Vagina (tissue), 2 donors: ENCODE measurements around the gene SH2D6. TPM values are rescaled to one million over a fixed set of nuclear protein-coding genes. Genes with fewer than 3 reads are reported as not detected.

Experiments
- DNase-seq, 2 donors: peaks; one replicate each; pipeline ENCODE4 v3.0.0-alpha.2; 2017; ENCODE audit errors: extremely low spot score in 2 of 2
- H3K27ac ChIP-seq: fragments of 200-600 bp; sonication (generic); one replicate; pipeline ENCODE4 v1.5.1; 2019
- H3K27me3 ChIP-seq: fragments of 200-600 bp; sonication (generic); one replicate; pipeline ENCODE4 v1.5.1; 2019
- H3K36me3 ChIP-seq, 2 donors: fragments of 200-600 bp; sonication (generic); one replicate each; pipeline ENCODE4 v1.5.1; 2017 to 2019
- H3K4me1 ChIP-seq: fragments of 200-600 bp; sonication (generic); one replicate; pipeline ENCODE4 v1.5.1; 2019
- H3K4me3 ChIP-seq, 2 donors: fragments of 200-600 bp; sonication (generic); 1 replicate in 1 of 2; 2 replicates in 1 of 2; pipeline ENCODE4 v1.5.1; 2016 to 2019
- H3K9me3 ChIP-seq: fragments of 200-600 bp; sonication (generic); one replicate; pipeline ENCODE4 v1.5.1; 2019
- CTCF ChIP-seq, 3 experiments: fragments of 450-650 bp in 2 of 3; fragments of 200-600 bp in 1 of 3; sonication (generic) in 1 of 3; IDR thresholded peaks; one replicate each; pipeline ENCODE4 v1.5.1; 2017 to 2019; ENCODE audit warnings: antibody characterized with exemption in 3 of 3, mild to moderate bottlenecking in 2 of 3, moderate library complexity in 2 of 3
- POLR2A ChIP-seq, 2 donors: fragments of 450-650 bp; IDR thresholded peaks; one replicate each; pipeline ENCODE4 v1.6.1; 2017; ENCODE audit warnings: antibody characterized with exemption in 2 of 2, mild to moderate bottlenecking in 2 of 2, moderate library complexity in 2 of 2
- POLR2AphosphoS5 ChIP-seq, 2 donors: sonication (generic); formaldehyde crosslinking; IDR thresholded peaks; one replicate each; pipeline ENCODE4 v1.9.0; 2017; ENCODE audit warnings: antibody characterized with exemption in 2 of 2, mild to moderate bottlenecking in 2 of 2, low read depth in 1 of 2; ENCODE audit not compliant: insufficient read depth in 1 of 2
- intact Hi-C: fragments of 100-400 bp; cut with DNase I; formaldehyde crosslinking; loops from one replicate; pipeline ENCODE4 v1.15.1; 2023
- total RNA-seq: library from RNA; depleted of rRNA; stranded (reverse); fragments of >200 nt; gene quantifications from one replicate; pipeline ENCODE4 v1.2.3, GENCODE V29; 2016

The SH2D6 gene
- total RNA-seq, 1 donor from 2014 or later: not detected

DNA sequence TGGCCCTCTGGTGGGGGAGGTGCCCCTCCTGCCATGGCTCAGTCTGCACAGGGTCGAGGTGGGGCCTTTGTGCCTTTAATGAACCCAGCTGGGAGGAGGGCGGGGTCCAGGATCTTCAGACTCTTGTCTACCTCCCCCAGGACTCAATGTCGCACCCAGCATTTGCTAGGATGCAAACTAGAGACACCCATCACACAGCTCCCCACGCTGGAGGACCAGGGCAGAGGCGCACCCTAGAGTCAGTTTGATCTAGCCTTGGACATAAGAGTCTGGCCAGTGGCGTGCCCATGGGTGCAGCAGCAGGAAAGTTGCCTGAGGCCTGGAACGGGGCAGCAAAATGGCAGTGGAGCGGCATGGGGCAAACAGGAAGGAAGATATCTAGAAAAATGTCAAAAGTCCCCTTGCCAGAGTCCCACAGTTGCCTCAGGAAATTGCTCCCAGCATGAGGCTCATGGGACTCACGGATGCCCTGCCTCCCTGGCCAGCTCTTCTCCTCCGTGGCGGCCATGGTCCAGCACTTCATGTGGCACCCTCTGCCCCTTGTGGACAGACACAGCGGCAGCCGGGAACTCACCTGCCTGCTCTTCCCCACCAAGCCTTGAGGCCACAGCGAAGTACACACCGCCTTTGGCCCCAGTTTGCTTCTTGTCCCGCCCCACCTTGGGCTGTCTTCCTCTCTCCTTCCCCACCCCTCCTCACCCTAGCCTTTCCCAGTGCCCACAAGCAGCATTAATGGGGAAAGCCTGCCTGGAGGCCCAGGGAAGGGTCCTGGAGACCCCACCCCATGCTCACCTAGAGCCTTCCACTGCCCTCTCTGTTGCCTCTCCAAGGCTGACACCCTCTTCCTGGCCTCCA is 17.7 kb downstream of the SH2D6 start:
- H3K4me1 ChIP-seq: peaks cover 59% of the 10 kb centered on the region
- DNase-seq: no peak
- H3K9me3 ChIP-seq: no peaks in the 10 kb centered on the region
- no peaks in the 10 kb centered on the region for H3K36me3 ChIP-seq
- TF ChIP-seq CTCF (IDR thresholded peaks at IDR 0.05): no peak
- TF ChIP-seq POLR2AphosphoS5 (IDR thresholded peaks at IDR 0.05; ENCODE audit: insufficient read depth in 1 of 2, low read depth in 1 of 2): no peak
- TF ChIP-seq POLR2A (IDR thresholded peaks at IDR 0.05): no peak
- H3K27ac ChIP-seq: peak overlapping the region; percentile 90
- intact Hi-C loops: no loop called here
- H3K27me3 ChIP-seq: no peaks in the 10 kb centered on the region
- H3K4me3 ChIP-seq: no peak overlapping the region

DNA sequence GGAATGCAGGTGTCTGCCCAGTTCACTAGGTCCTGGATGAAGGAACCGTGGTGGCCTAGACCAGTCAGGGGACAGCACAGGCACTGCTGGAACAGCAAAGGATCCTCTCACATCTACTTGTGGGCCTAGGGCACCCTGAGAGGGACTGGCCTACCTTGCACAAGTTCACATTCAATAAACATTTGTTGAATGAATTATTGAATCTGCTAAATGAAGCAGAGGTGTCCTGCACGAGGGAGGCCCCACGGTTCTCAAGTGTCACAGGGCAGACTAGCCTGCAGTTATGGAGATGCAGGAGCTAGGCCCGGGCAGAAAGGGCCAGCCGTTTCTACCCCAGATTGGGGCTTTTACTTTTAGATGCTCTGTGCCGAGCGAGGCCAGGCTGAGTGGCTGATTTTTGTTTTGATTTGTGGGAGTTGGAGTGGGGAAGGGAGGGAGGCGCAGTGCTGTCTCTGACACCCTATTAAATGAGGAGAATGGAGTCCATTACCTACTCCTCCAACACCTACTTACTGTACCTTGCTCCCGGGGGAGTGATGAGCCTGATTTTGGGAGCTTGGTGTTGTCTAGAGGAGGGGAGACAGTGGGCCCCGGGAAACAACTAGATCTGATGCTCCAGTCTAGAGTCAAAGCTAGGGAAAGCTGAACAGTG is 18.4 kb downstream of the SH2D6 start:
- H3K9me3 ChIP-seq: no peaks in the 10 kb centered on the region
- H3K27ac ChIP-seq: peak overlapping the region; percentile 90
- H3K36me3 ChIP-seq: no peaks in the 10 kb centered on the region
- TF ChIP-seq POLR2A (IDR thresholded peaks at IDR 0.05) (no peak), POLR2AphosphoS5 (IDR thresholded peaks at IDR 0.05; ENCODE audit: insufficient read depth in 1 of 2, low read depth in 1 of 2) (no peak), CTCF (IDR thresholded peaks at IDR 0.05) (no peak)
- H3K4me1 ChIP-seq: peaks cover 59% of the 10 kb centered on the region
- H3K4me3 ChIP-seq: peak overlapping the region; percentile 43 to 54
- intact Hi-C loops: loop anchor here (1.0 kb wide), 1 partner anchor 102 kb away; the partner anchor contains the start of gene MAT2A
- DNase-seq: no peak
- H3K27me3 ChIP-seq: no peaks in the 10 kb centered on the region

GRCh38 chr2:85437488-85438200 is 19.1 kb downstream of the SH2D6 start:
- H3K27me3 ChIP-seq: no peaks in the 10 kb centered on the region

More at GRCh38 chr2:85437488-85438200, 19.1 kb downstream of the SH2D6 start:
- TF ChIP-seq POLR2A (IDR thresholded peaks at IDR 0.05) (peak in 1 of 2 donors; percentile 92), POLR2AphosphoS5 (IDR thresholded peaks at IDR 0.05; ENCODE audit: insufficient read depth in 1 of 2, low read depth in 1 of 2) (peak in 1 of 2 donors; percentile 95), CTCF (IDR thresholded peaks at IDR 0.05) (no peak)
- peak overlapping the region; percentile 90 for H3K27ac ChIP-seq
- no peaks in the 10 kb centered on the region for H3K9me3 ChIP-seq
- intact Hi-C loops: loop anchor here (1.0 kb wide), 1 partner anchor 102 kb away; the partner anchor contains the start of gene MAT2A
- H3K4me1 ChIP-seq: peaks cover 57% of the 10 kb centered on the region
- H3K4me3 ChIP-seq: peak overlapping the region; percentile 43 to 54
- H3K36me3 ChIP-seq: no peaks in the 10 kb centered on the region
- no peak for DNase-seq
